ENCODE data around the gene GFRA1.

GFRA1 gene

DNA sequence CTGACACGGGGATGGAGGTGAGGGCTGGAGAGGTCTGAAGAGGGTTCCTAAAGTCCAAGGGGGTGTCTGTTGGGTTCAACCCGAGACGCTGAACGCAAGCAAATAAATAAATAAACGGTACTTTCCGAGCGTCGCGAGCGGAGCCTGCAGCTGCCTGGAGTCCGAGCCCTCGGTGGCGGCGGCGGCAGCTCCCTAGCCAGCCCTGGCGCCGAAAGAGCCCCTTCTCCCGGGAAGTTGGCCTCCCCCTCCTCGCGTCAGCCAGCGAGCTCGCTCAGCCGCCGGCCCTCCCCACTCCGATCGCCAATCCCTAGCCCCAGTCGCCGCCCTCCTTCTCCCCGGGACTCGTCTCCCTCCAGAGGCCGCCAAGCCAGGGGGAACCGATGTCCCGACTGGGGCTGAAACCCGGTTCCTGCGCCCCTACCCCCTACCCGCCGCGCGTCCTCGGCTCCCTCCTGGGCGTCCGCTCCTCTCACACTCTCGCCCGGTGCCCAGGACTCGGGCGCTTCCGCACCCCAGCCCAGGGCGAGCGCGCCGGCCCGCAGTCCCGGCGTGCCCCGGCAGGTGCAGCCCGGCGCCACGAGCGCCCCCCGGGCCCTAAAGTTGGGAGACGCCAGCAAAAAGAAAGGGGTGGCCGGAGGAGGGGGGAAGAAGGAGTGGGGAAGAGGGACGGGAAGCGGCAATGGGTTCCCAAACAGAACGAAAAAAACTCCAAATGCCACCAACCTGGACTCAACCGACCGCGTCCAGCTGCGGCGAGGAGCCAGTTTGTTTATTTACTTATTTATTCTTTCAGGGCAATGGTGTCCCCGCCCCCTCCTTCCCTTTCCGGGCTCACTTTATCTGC is at the start of gene GFRA1:
GFRA1 (minus strand) TSS at position 767 of the 844 bp plus-strand sequence. CDS start 1,177 bp downstream, outside the sequence.
- peak; percentile 83 for DNase-seq

DNA sequence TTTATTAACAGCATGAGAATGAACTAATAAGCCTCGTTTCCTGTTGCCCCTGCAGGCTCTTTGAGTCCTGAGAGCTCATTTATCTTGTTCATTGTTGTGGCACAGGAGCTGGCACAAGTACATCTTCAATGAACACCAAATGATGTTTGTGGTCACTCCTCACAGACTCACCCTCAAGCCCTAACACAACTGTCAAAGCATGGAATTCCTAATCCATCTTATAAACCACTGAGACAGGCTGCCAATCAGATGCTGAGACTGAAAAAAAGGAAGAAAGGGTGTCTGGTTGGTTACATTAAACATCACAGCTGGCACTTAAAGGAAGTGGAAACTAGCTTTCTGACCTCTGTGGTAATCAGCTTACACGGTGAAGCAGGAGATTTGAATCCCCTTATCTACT is 43.5 kb upstream of the GFRA1 start:
- DNase-seq, result no peak

GRCh38 chr10:116312548-116312947 is 39.5 kb upstream of the GFRA1 start:
- no peak for DNase-seq

GRCh38 chr10:116311706-116312490 is 38.9 kb upstream of the GFRA1 start:
- no peak for DNase-seq

GRCh38 chr10:116311016-116311415 is 38.0 kb upstream of the GFRA1 start:
- DNase-seq, result no peak

DNA sequence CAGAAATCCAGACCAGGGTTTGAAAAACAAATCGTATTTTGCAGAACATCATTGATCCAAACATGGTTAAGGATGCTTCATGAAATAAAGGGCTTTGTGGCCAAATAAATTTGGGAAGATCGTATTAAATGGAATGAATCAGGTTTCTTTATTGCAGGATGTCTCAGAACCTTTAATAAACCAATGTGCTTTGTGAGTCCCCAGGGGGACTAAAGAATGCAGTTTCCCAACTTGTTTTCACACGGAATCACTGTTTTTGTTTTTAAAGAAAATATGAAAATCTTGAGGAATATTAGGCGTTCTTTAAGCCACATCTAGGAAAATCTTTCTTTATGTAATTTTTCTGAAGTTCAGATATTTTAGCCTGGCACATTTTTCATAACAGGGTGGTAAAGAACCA is 34.4 kb upstream of the GFRA1 start:
- no peak for DNase-seq

GRCh38 chr10:116306847-116307246 is 33.8 kb upstream of the GFRA1 start:
- DNase-seq, result no peak

- DNase-seq, result no peak
These were observed 31.9 kb upstream of the GFRA1 start for GRCh38 chr10:116304923-116305322.

GRCh38 chr10:116300542-116300941 is 27.5 kb upstream of the GFRA1 start:
- no peak for DNase-seq

DNA sequence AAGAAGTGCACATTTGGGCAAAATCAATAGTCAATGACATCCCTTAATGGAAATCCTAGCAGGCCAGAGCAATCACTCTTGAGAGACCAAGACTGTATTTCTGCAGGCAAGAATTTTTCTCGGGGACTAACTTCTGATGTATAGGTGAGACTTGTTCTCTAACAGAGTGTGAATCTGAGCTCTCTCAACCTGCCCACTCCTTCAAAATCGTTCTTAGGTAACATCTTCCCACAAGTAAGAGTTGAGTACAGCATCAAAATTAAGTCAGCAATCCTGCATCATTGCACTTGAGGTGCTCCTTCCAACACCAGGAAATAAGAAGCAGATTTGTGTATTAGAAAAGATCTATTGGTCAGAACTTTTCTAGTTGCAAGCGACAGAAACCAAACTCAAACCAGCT is 25.6 kb upstream of the GFRA1 start:
- no peak for DNase-seq

GRCh38 chr10:116296291-116296721 is 23.3 kb upstream of the GFRA1 start:
- no peak for DNase-seq

- DNase-seq, result no peak
These were observed 19.5 kb upstream of the GFRA1 start for GRCh38 chr10:116292493-116292892.

DNA sequence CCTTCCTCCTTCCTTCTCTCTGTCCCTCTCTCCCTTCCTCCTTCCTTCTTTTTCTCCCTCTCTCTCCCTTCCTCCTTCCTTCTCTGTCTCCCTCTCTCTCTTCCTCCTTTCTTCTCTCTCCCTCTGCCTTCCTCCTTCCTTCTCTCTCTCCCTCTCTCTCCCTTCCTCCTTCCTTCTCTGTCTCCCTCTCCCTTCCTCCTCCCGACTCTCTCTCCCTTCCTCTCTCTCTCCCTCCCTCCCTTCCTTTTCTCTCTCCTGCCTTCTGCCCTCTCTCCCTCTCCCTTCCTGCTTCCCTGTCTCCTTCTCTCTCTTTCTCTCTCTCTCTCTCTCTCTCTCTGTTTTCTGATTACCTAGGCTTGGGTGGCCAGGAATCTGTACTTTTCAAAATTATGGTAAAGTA is 16.6 kb upstream of the GFRA1 start:
- no peak for DNase-seq

DNA sequence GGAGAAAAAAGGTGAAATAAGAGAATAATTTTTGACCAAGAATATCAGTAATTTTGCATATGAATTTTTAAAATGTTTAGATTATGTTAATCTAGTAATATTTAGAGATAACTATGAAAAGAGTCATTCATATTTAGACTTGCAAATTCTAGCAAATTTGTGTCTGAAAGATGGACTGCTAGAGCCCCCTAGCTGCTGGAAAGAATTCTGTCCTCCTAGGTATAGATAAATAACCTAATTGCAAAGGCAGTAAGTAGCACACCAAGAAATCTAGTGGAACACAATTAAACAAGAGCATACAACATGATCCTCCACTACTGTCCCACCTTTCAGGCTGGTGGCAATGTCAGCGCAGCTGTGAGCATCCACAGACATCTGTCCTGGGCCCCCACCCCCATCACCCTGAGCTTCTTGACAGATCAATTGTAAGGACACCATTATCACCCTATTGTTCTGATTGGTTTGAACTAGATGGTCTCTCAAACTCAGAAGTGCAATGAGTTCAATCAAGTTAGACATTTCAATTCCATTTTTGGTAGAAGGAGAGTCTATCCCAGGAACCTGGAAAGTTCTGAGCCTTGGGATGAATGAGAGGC is 15.0 kb upstream of the GFRA1 start:
- peak; percentile 54 for DNase-seq

GRCh38 chr10:116286626-116287200 is 13.7 kb upstream of the GFRA1 start:
- no peak for DNase-seq

GRCh38 chr10:116281775-116282174 is 8.8 kb upstream of the GFRA1 start:
- DNase-seq, result no peak

DNA sequence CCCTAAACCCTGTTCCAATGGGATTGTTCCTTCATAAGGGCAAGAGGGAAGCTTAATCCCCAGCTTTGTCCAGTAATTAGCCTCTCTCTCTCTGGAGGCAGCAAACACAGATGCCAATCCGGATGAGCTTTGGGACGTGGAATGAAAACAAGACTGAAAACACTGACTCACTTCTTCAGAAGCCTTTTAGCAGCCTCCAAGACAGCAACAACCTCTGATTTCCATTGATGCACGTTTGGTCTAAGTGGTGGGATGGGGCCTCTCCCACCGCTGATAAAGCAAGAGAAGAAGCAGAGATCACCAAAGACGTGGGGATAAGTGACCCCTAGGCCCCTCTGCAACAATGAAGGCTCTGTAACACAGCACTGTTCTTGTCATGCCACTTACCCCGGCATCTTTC is 5.8 kb upstream of the GFRA1 start:
- peak; percentile 76 for DNase-seq

GRCh38 chr10:116276981-116277380 is 4.0 kb upstream of the GFRA1 start:
- DNase-seq, result no peak

GRCh38 chr10:116274064-116274904 is 1.3 kb upstream of the GFRA1 start:
- DNase-seq, result peak; percentile 92

GRCh38 chr10:116271593-116272439 is 1.2 kb downstream of the GFRA1 start:
- DNase-seq, result peak; percentile 79

Data from retina (tissue), 1 donor.